B cell (primary cell): ENCODE measurements around the gene TMEM131. TPM values are rescaled to one million over a fixed set of nuclear protein-coding genes. Genes with fewer than 3 reads are reported as not detected.

ENCODE experiments used
- ATAC-seq: fragments of 200-7000 bp; cut with Tn5 transposase; one replicate; pipeline ENCODE4 v1.10.0; 2021; ENCODE audit warnings: low read depth, mild to moderate bottlenecking, moderate number of reproducible peaks, moderate library complexity
- CTCF ChIA-PET: fragments of 350-600 bp; sonication (Branson Sonifier 250); formaldehyde crosslinking; loops from one replicate; lab custom pipeline; 2021; ENCODE audit warnings: antibody characterized with exemption, inconsistent platforms; lab: Charles Lee
- POLR2A ChIA-PET: fragments of 350-600 bp; sonication (Branson Sonifier 250); formaldehyde crosslinking; loops from one replicate; lab custom pipeline; 2021; ENCODE audit warnings: antibody characterized with exemption; lab: Charles Lee
- DNase-seq: peaks from one replicate; pipeline ENCODE4 v3.0.0; 2013
- H2AFZ ChIP-seq: 2 replicates; pipeline ENCODE4 v1.6.1; 2012; ENCODE audit warnings: mild to moderate bottlenecking, low read depth, low read length; ENCODE audit not compliant: insufficient read depth, poor library complexity, severe bottlenecking
- H3K27ac ChIP-seq, 2 donors: 1 replicate in 1 of 2; 2 replicates in 1 of 2; pipeline ENCODE4 v1.5.1; 2012 to 2013; ENCODE audit warnings: low read length in 2 of 2, mild to moderate bottlenecking in 2 of 2, moderate library complexity in 1 of 2
- H3K27me3 ChIP-seq, 4 experiments: fragments of 200-600 bp in 1 of 4; sonication (generic) in 1 of 4; replicated peaks in 1 of 4; 1 replicate in 2 of 4; 2 replicates in 2 of 4; pipeline versions ENCODE4 v1.6.1 to v1.7.0; 2013 to 2016; ENCODE audit warnings: low read length in 3 of 4, mild to moderate bottlenecking in 2 of 4, mixed read lengths in 1 of 4, moderate library complexity in 1 of 4; ENCODE audit not compliant: insufficient read depth in 4 of 4, control insufficient read depth in 3 of 4; ENCODE audit errors: control extremely low read depth in 1 of 4
- H3K36me3 ChIP-seq, 2 experiments: replicated peaks in 1 of 2; 1 replicate in 1 of 2; 2 replicates in 1 of 2; pipeline versions ENCODE4 v1.6.1 to v1.7.1; 2013; ENCODE audit warnings: low read length in 1 of 2; ENCODE audit not compliant: insufficient read depth in 2 of 2, control insufficient read depth in 1 of 2; ENCODE audit errors: control extremely low read depth in 1 of 2, extremely low read depth in 1 of 2
- H3K4me1 ChIP-seq, 2 donors: fragments of 200-600 bp in 1 of 2; sonication (generic) in 1 of 2; 1 replicate in 1 of 2; 2 replicates in 1 of 2; pipeline versions ENCODE4 v1.5.1 to v1.6.1; 2013 to 2017; ENCODE audit warnings: low read length in 2 of 2; ENCODE audit not compliant: control insufficient read depth in 2 of 2, insufficient read depth in 2 of 2
- H3K4me2 ChIP-seq: replicated peaks from 2 replicates; pipeline ENCODE3; 2012; ENCODE audit warnings: mild to moderate bottlenecking, low read depth, low read length; ENCODE audit not compliant: poor library complexity, severe bottlenecking
- H3K4me3 ChIP-seq, 5 experiments: fragments of 200-600 bp in 1 of 5; sonication (generic) in 1 of 5; 1 replicate in 3 of 5; 2 replicates in 2 of 5; pipeline versions ENCODE4 v1.5.1 to v1.7.0; 2011 to 2016; ENCODE audit warnings: low read length in 4 of 5, mild to moderate bottlenecking in 4 of 5, low read depth in 2 of 5, control low read depth in 1 of 5, moderate library complexity in 1 of 5; ENCODE audit not compliant: insufficient read depth in 1 of 5; ENCODE audit errors: control extremely low read depth in 1 of 5, extremely low read depth in 1 of 5
- H3K79me2 ChIP-seq: fragments of 200-600 bp; sonication (generic); one replicate; pipeline ENCODE4 v1.6.0; 2016; ENCODE audit warnings: low read length; ENCODE audit not compliant: control insufficient read depth, insufficient read depth
- H3K9ac ChIP-seq: fragments of 200-600 bp; sonication (generic); 2 replicates; pipeline ENCODE4 v1.6.1; 2017; ENCODE audit warnings: mild to moderate bottlenecking, low read length, moderate library complexity
- H3K9me3 ChIP-seq, 3 donors: one replicate each; pipeline versions ENCODE4 v1.6.1 to v1.7.1; 2013; ENCODE audit warnings: low read length in 2 of 3; ENCODE audit not compliant: control insufficient read depth in 2 of 3, insufficient read depth in 1 of 3; ENCODE audit errors: control extremely low read depth in 1 of 3
- H4K20me1 ChIP-seq: 2 replicates; pipeline ENCODE4 v1.6.0; 2012; ENCODE audit warnings: mild to moderate bottlenecking, low read length; ENCODE audit not compliant: insufficient read depth, control insufficient read depth, poor library complexity, severe bottlenecking
- H3K27ac Mint-ChIP-seq: one replicate; pipeline ENCODE4 v1.8.0; 2021; ENCODE audit warnings: mixed read lengths
- H3K27me3 Mint-ChIP-seq: one replicate; pipeline ENCODE4 v1.8.0; 2021; ENCODE audit warnings: mixed read lengths
- H3K4me1 Mint-ChIP-seq: one replicate; pipeline ENCODE4 v1.8.0; 2021; ENCODE audit warnings: mixed read lengths
- H3K4me3 Mint-ChIP-seq: one replicate; pipeline ENCODE4 v1.8.0; 2021; ENCODE audit warnings: mixed read lengths
- H3K9me3 Mint-ChIP-seq: one replicate; pipeline ENCODE4 v1.8.0; 2022; ENCODE audit warnings: mixed read lengths; ENCODE audit not compliant: insufficient read depth
- EZH2 ChIP-seq: IDR thresholded peaks from 2 replicates; pipeline ENCODE4 v1.6.1; 2012; ENCODE audit warnings: borderline replicate concordance, low read depth, mild to moderate bottlenecking, moderate library complexity, low read length; ENCODE audit not compliant: insufficient read depth, poor library complexity, severe bottlenecking
- WGBS: methylation state at CpG from one replicate; pipeline ENCODE4 v1.1.5; 2013; ENCODE audit warnings: missing lambda C conversion rate; ENCODE audit not compliant: insufficient coverage; 5-methylcytosine and 5-hydroxymethylcytosine counted together
- intact Hi-C: fragments of 100-400 bp; cut with micrococcal nuclease; formaldehyde crosslinking; loops from one replicate; pipeline ENCODE4 v1.10.0; 2022
- polyA plus RNA-seq: library from polyadenylated mRNA; depleted of rRNA; stranded (reverse); fragments of >200 nt; gene quantifications from 2 replicates; pipeline ENCODE4 v1.2.3, GENCODE V29; 2012
- total RNA-seq, 2 donors: library from RNA; stranded (reverse); fragments of 120-200 nt in 1 of 2; gene quantifications; 1 replicate in 1 of 2; 2 replicates in 1 of 2; pipeline versions ENCODE4 v1.2.3 to v1.2.4, GENCODE V29; 2013 to 2022
- TF ChIP-seq, protein P1 (sequence below): fragments of 200-600 bp; IDR thresholded peaks from one replicate; pipeline ENCODE4 v1.8.0; 2022; ENCODE audit warnings: antibody characterized with exemption, mild to moderate bottlenecking

The TMEM131 gene
- total and polyA plus RNA-seq, 2 donors (not counting 1 experiment from before 2014, with no cell fraction given), result 24.3 to 101 TPM

DNA sequence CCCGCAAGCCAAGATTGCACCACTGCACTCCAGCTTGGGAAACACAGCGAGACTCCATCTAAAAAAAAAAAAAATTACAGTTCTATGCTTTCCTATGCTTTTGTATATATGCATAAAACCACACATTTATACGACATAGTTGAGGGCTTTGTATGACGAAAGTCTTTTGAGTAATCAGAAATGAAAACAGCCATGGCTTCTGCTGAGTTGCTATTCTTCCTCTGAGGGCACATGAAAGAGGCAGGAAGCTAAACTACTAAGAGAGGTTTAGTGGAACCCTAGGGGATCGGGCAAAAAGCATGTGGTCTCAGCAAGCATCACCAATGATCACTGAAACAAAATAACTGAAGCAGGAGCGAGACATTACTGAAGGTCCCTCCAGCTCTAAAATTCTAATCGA, 182.8 kb downstream of the TMEM131 start:
- H3K36me3 ChIP-seq, result peaks cover 9 to 78% of the 10 kb centered on the region in 2 experiments
- no peaks in the 10 kb centered on the region for H3K4me1 ChIP-seq
- no peak overlapping the region for H2AFZ ChIP-seq
- Mint-ChIP-seq H3K27ac (no peak overlapping the region), H3K4me1 (no peaks in the 10 kb centered on the region), H3K27me3 (no peaks in the 10 kb centered on the region), H3K9me3 (no peaks in the 10 kb centered on the region), H3K4me3 (no peak overlapping the region)
- no peaks in the 10 kb centered on the region for H3K9me3 ChIP-seq
- DNase-seq (no peak), ATAC-seq (no peak)
- TF ChIP-seq, protein P1, sequence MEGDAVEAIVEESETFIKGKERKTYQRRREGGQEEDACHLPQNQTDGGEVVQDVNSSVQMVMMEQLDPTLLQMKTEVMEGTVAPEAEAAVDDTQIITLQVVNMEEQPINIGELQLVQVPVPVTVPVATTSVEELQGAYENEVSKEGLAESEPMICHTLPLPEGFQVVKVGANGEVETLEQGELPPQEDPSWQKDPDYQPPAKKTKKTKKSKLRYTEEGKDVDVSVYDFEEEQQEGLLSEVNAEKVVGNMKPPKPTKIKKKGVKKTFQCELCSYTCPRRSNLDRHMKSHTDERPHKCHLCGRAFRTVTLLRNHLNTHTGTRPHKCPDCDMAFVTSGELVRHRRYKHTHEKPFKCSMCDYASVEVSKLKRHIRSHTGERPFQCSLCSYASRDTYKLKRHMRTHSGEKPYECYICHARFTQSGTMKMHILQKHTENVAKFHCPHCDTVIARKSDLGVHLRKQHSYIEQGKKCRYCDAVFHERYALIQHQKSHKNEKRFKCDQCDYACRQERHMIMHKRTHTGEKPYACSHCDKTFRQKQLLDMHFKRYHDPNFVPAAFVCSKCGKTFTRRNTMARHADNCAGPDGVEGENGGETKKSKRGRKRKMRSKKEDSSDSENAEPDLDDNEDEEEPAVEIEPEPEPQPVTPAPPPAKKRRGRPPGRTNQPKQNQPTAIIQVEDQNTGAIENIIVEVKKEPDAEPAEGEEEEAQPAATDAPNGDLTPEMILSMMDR, result no peak
- no peak for TF ChIP-seq EZH2
- WGBS, result 94% methylated on average over 4 of the region's 7 CpGs
- no peak overlapping the region for H3K4me3 ChIP-seq
- no peak overlapping the region for H3K27ac ChIP-seq
- H4K20me1 ChIP-seq, result no peaks in the 10 kb centered on the region
- intact Hi-C loops, result no loop called here
- no peaks in the 10 kb centered on the region for H3K27me3 ChIP-seq
- ChIA-PET CTCF (interaction anchor here (0.6 to 1.4 kb wide), 5 partner anchors 9 to 572 kb away, joined by 3 to 4 read pairs (median 3); no protein-coding TSS in a partner anchor), POLR2A (no interaction called here)
- no peaks in the 10 kb centered on the region for H3K79me2 ChIP-seq
- no peak overlapping the region for H3K9ac ChIP-seq
- no peak overlapping the region for H3K4me2 ChIP-seq

DNA sequence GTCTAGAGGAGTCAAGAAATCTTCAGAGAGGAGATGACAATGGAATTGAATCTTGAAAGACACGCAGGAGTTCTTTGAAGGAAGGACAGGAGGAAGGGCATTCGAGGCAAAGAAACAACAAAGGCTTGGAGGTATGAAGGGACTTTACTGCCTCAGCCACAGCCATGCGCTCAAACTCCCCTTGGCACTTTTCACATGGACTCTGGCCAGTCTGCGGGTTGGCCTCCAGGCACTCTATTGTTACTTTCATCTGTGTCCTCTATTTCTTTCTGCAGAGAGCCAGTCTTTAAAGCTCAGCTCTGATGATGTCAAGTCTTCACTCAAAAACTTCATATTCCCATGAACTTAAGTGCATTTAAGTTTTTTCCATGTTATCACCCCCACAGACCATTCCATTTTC, 186.9 kb downstream of the TMEM131 start:
- no peak for TF ChIP-seq EZH2
- TF ChIP-seq, protein P1, result no peak
- Histone ChIP-seq H3K27ac (no peak overlapping the region), H3K79me2 (no peaks in the 10 kb centered on the region), H3K9ac (no peak overlapping the region), H3K4me3 (no peak overlapping the region), H3K4me2 (no peak overlapping the region), H3K4me1 (peaks cover 4 to 7% of the 10 kb centered on the region in 2 donors), H4K20me1 (no peaks in the 10 kb centered on the region), H3K27me3 (no peaks in the 10 kb centered on the region), H2AFZ (no peak overlapping the region), H3K9me3 (no peaks in the 10 kb centered on the region), H3K36me3 (peaks cover 11 to 75% of the 10 kb centered on the region in 2 experiments)
- ATAC-seq (no peak), DNase-seq (no peak)
- intact Hi-C loops, result loop anchor here (5.0 kb wide), 2 partner anchors 203 to 278 kb away; partner anchors contain the start of gene VWA3B
- Mint-ChIP-seq H3K9me3 (no peaks in the 10 kb centered on the region), H3K4me3 (no peak overlapping the region), H3K27ac (no peak overlapping the region), H3K4me1 (no peaks in the 10 kb centered on the region), H3K27me3 (no peaks in the 10 kb centered on the region)
- WGBS, result 95% methylated on average over 4 of the region's 4 CpGs
- CTCF ChIA-PET, result interaction anchor here (1.3 to 3.3 kb wide), 6 partner anchors 25 to 576 kb away, joined by 3 to 28 read pairs (median 8); no protein-coding TSS in a partner anchor
- POLR2A ChIA-PET, result no interaction called here
